GM12873 (cell line): ENCODE measurements around the gene LRRK1.

ENCODE experiments used
- TF ChIP-seq, protein P1 (sequence below): IDR thresholded peaks from 2 replicates; pipeline ENCODE4 v1.5.1; 2012; ENCODE audit warnings: low read depth, mild to moderate bottlenecking, moderate library complexity, low read length, control low read depth; ENCODE audit not compliant: insufficient read depth; ENCODE audit errors: missing control alignments

The LRRK1 gene

DNA sequence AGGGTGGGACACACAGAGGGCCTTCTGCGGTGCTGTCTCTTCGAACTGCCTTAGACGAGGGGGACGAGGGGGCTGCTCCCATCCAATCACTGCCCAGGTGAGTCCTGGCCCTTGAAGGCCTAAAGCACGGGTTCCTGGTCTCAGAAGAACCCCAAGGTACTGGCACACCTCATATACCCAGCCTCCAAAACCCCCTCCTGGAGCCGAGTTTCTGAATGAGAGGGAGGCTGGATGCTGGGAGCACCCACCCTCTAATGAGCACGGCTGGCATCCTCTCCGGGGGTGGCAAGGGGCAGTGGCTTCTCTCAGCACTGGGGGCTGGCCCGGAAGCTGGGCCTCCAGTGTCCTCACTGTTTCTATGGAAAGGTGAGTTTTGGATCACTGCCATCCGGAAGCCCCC is 165.6 kb downstream of the LRRK1 start:
- TF ChIP-seq, protein P1, sequence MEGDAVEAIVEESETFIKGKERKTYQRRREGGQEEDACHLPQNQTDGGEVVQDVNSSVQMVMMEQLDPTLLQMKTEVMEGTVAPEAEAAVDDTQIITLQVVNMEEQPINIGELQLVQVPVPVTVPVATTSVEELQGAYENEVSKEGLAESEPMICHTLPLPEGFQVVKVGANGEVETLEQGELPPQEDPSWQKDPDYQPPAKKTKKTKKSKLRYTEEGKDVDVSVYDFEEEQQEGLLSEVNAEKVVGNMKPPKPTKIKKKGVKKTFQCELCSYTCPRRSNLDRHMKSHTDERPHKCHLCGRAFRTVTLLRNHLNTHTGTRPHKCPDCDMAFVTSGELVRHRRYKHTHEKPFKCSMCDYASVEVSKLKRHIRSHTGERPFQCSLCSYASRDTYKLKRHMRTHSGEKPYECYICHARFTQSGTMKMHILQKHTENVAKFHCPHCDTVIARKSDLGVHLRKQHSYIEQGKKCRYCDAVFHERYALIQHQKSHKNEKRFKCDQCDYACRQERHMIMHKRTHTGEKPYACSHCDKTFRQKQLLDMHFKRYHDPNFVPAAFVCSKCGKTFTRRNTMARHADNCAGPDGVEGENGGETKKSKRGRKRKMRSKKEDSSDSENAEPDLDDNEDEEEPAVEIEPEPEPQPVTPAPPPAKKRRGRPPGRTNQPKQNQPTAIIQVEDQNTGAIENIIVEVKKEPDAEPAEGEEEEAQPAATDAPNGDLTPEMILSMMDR: no peak

DNA sequence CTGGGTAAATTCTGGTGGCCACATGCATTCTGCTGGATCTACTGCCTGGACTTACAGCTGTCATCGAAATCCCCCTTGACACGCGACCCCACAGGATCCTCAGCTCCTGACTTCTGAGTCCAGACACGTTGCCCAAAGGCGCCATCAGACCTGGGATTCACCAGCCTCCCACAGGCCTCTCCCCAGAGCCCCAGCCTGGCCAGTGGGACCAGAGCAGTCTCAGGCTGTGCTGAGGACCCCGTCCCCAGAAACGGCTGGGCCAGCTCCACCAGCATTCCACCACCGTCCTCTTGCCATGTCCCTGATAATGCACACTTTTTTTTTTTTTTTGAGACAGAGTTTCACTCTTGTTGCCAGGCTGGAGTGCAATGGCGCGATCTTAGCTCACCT is 166.1 kb downstream of the LRRK1 start:
- TF ChIP-seq, protein P1: no peak

DNA sequence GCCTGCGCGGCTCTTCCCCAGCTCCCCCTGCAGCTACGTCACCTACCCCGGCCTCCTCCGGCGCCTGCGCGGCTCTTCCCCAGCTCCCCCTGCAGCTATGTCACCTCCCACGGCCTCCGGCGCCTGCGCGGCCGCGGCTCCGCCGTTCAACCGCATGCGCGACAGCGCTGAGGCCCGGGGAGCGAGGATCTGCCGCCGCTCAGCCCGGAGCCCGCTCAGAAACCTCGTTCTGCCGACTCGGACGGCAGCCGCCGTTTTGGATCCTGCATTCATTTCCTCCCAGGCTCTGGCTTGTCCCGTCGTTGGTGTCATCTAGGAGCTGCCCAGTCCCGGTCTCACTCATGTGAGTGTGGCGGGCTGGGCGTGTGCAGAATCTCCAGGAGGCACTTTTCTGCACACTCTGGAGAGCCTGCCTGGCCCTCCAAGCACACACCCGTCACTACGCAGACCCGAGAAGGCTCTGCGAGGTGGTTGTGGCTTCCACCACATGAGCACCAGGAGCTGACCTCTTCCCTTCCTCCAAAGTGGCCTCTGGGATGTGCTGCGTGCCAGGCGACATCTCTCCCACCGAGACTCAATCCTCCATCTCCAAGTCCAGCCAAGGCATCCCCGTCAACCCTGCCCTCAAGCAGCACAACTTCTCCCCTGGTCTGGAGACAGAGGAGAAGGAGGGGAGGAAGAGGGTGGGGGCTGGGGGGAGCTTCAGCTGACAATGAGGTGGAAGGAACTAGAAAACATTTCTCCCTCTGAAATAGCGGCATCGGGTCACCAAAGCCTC is 167.4 kb downstream of the LRRK1 start:
- TF ChIP-seq, protein P1: no peak

DNA sequence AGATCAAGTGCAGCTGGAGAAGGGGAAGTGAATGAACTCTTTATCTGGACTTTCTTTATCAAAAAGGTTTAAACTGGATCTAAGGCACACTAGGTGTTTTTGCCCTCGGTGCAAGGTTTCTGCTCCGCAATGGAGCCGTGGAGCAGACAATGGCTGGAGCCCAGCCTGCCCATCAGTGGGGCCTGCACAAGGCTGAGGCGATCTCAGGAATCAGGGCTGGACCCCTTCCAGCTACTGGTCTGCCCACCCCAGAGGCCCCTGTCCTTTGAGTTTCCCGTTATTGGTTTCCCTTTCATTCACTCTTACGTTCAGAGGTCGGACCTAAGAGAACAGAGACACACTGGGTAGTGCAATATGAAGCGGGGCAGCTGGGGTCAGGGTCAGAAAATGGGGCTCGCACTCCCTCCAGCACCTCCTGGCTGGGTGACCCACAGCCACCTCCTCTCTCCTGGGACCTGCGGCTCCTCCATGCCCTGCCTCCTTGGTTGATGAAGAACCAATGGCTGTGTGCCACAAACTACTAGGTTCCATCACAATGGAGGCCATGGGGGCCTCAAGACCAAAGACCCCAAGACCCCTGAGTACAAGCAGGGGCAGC is 168.1 kb downstream of the LRRK1 start:
- TF ChIP-seq, protein P1: no peak

GRCh38 chr15:101088271-101088670 is 169.1 kb downstream of the LRRK1 start:
- TF ChIP-seq, protein P1: no peak

GRCh38 chr15:101088788-101089578 is 169.8 kb downstream of the LRRK1 start:
- TF ChIP-seq, protein P1: peak; percentile 98

- TF ChIP-seq, protein P1: no peak
These were observed 170.6 kb downstream of the LRRK1 start for GRCh38 chr15:101089579-101090427.
